HG03064 (cell line): ENCODE results near the gene CYRIA.

Experiments used
- ATAC-seq: cut with Tn5 transposase; IDR thresholded peaks from one replicate; pipeline ENCODE4 v1.9.1; 2021; ENCODE audit warnings: low read depth; ENCODE audit not compliant: unreplicated experiment

The CYRIA gene

GRCh38 chr2:16633621-16634430 is 31.8 kb downstream of the CYRIA start:
- no peak for ATAC-seq

DNA sequence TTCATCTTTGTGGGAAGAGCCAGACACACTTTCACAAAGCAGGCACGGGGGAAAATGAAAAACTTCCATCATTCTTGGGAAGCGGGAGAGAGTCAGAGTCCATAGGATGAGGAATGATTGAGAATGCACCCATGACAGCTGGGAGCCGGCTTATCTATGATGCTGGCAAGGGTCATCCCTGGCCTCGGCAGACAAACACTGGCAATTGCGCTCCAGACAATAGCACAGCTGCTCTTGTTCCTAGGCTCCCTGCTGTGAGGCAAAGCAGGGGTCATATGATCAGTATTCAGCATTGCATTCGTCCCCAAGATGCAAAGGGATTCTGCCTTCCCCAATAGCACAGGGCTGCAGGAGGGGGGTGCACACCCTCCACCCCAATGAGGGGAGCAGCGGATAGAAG is 33.0 kb downstream of the CYRIA start:
- ATAC-seq = no peak

GRCh38 chr2:16630463-16630862 is 35.2 kb downstream of the CYRIA start:
- ATAC-seq = no peak

DNA sequence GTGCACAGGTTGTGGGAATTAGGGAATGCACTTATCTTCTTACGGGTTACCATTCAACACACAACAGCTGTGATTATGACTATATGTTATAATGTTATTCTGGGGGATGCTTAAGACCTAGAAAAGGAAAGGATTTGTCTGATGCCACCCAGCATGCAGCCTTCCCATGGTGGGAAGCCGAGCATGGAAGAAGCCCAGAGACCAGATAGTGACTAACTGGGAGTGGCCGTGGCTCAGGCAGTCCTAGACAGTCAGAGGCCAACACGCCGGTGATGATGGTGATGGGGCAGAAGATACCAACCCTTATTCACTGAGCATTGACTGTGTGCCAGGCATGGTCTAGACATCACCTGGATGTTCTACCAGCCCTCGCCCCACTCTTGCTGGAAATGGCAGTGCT is 35.9 kb downstream of the CYRIA start:
- no peak for ATAC-seq

DNA sequence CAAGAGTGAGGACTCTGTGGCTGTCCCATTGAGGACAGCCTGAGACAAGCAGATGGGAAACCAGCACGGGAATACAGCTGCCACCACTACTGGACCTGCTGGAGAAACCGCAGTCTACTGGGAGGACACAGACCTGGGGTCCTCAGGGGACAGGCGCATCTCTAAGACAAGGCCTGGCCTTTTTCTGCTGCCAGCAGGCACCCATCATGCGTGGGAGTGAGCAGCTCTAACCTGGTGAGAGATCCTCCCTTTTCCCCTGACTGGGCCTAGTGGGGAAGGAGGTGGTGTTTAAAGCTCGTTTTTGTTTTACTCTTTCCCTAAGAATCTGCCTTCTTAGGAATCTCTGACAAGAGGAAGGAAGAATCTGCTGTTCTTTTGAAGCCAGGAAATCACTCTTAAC is 36.6 kb downstream of the CYRIA start:
- ATAC-seq = no peak

DNA sequence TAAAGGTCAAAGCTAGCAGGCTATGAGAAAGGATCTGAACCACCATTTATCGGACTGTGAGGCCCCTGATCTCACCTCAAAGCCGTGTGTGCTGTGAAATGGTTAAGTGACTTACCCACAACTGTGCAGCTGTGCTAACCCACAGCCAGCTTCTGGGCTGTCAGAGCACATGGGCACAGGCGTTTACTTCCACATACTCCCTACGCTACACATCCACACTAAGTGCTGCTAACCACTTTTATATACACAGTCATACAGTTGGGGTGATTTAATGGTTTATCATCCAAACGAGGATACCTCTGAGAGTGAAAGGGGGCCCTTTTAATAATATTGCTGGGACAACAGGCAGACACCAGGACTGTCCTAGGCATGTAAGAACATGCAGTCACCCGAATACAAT is 37.3 kb downstream of the CYRIA start:
- ATAC-seq = no peak

DNA sequence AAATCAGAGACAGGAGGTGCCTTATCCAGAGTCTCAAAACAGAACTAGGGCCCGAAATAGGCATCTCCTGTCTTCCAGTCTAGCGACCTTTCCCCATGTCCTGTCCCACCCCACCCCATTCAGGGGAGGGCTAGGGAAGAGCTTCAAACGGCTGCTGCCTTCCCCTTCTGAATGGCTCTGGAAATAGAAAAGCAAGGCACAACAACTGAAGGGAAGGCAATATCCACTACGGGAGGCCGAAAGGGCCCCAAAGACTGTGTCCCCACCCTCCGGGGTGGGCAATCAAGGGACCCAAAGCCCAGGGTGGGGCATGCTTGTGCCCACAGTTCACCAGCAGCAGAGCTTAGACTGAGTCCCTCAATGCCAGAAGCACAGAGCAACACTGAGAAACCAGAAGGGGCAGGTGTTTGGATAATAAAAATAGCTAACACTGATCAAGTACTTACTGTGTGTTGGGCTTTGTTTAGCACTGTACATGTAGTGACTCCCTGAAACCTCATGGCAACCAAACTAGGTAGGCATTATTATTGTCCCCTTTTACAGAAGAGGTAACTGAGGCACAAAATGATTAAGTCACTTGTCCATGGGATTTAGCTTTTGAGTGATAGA is 38.5 kb downstream of the CYRIA start:
- no peak for ATAC-seq

- no peak for ATAC-seq
These were observed 39.1 kb downstream of the CYRIA start for GRCh38 chr2:16626497-16626896.

GRCh38 chr2:16625759-16626158 is 39.9 kb downstream of the CYRIA start:
- ATAC-seq = peak; percentile 77

DNA sequence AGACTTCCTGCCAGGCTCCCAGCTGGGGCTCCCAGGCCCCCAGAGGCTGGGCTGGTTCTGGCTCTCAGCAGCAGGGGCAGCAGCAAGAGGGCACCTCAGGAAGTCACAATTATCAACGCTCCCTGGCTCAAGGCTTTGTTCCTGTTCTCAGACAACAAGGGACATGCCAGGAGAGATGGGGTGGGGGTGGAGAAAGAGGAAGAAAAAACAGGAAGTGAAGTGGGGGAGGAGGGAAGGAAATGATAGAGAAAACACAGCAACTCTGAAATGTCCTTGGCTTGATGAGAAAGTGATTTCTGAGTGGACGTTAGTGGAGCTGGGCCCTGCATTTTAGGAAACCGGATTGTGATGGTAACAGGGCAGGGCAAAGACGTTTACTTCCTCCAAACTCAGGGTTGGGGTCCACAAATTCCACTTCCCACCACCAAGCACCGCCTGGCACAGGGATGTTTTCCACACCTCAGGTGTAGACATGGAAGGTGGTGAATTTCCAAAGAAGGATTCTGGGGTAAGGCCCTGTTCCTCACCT is 40.4 kb downstream of the CYRIA start:
- peak; percentile 17 for ATAC-seq

GRCh38 chr2:16624436-16624780 is 41.2 kb downstream of the CYRIA start:
- ATAC-seq = no peak

GRCh38 chr2:16623564-16624435 is 41.8 kb downstream of the CYRIA start:
- ATAC-seq = no peak

GRCh38 chr2:16623031-16623430 is 42.6 kb downstream of the CYRIA start:
- ATAC-seq = no peak

DNA sequence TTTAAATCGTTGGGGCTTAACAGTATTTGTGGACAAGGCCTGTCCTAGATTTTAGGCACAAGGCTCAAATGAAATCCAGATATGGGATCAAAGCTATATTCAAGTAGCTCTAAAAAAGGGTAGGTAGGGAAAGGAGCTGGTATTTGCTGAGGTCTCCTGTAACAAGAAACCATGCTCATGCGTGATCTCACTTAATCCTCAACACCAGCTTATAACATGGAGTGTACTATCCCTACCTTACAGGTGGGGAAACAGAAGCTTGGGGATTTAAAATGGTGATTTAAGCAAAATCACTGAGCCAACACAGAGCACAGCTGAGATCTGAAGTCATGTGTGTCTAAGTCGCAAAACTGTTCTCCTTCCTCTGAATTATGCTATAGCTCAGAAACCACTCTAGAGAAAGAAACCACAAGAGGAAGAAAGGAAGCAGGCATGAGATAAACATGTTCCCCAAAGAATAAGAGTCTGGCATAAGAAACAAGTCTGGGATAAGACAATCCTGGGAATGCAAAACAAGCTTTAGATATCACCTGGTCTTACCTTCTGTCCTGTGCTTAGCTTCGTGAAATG is 43.1 kb downstream of the CYRIA start:
- ATAC-seq = no peak

- no peak for ATAC-seq
These were observed 44.3 kb downstream of the CYRIA start for GRCh38 chr2:16621316-16621715.

DNA sequence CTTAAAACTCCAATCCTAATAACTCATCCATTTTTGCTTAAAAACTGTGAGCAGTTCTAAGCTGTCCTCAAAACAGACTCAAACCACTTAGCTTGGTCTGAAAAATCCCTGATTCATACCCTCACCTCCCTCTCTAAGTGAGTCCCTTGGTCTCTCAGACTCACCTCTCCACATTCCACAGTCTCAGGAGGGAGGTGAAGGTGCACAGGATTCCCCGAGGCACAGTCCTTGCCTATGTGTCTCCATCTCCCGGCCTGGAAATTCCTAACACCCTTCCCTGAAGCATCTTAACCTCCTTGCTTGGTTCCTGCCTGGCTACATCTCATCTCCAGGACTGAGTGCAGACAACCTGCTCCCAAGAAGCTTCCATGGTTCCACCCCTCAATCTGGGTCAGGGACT is 45.0 kb downstream of the CYRIA start:
- ATAC-seq = no peak

- ATAC-seq = no peak
These were observed 45.9 kb downstream of the CYRIA start for GRCh38 chr2:16619576-16620245.

DNA sequence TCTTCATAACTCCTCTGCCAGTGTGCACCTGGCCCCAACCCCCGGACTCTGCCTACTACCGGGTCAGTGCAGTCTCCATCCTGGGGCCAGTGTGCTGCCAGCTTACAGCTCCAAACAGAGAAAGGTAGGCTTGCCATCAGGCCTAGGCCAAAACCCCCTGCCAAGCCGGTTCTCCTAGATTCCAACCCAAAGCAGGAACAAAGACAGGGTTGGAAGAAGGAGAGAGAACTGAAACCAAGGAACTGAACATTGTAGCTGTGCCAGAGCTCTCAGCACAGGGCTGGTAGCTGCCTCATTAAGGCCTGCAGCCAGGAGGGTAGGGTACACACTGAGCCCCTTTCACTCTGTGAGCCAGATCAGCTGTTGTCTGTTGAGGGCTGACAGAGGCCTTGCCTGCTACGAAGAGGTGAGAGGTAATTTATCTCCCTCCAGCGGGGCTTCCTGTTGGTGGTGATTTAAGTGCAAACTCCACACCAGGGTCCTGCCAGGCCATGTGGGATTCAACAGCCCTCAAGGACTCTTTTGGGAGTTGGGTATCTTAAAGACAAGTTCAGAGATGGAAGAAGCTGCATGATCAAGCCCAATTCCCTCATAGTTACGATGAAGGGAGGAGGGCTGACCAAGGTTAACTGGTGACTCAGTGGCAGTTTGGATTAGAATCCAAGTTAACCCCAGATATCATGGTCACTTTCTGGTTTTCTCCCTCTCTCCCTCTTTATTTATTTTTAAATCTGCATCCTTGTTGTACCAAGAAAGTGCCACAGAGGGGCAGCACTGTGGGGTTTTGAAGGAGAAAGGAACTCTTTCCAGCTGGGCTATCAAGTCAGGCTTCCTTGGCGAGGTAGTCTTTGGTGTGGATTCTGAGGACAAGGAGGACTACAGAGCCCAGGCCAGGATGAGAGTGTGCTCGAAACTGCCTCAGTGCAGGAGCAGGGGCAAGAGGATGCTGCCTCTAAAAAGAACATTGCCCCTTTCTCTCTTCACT is 48.1 kb downstream of the CYRIA start:
- ATAC-seq = no peak
